H1 (cell line): ENCODE results near the gene DMWD. TPM values are rescaled to one million over a fixed set of nuclear protein-coding genes. Genes with fewer than 3 reads are reported as not detected.
A peak's percentile ranks its signal among the peaks of the same experiment; 100 is the strongest.

Source experiments
- CTCF ChIA-PET: fragments of 300-600 bp; sonication (Branson Sonifier 250); formaldehyde crosslinking; loops from one replicate; lab custom pipeline; 2021; ENCODE audit not compliant: partially characterized antibody; lab: Charles Lee
- POLR2A ChIA-PET: fragments of 300-600 bp; sonication (Branson Sonifier 250); formaldehyde crosslinking; loops from one replicate; lab custom pipeline; 2021; ENCODE audit warnings: inconsistent platforms; ENCODE audit not compliant: partially characterized antibody; lab: Charles Lee
- DNase-seq, 2 experiments: peaks; one replicate each; pipeline versions ENCODE4 v3.0.0 to v3.0.0-alpha.2; 2010 to 2022; ENCODE audit warnings: low spot score in 2 of 2, low read depth in 1 of 2, mixed read lengths in 1 of 2
- FAIRE-seq: peaks from 2 replicates; lab custom pipeline; 2011; peaks lifted over from hg19 to GRCh38; lab: Jason Lieb, UNC
- H2AFZ ChIP-seq: 2 replicates; pipeline ENCODE4 v1.8.1; 2012; ENCODE audit warnings: low read length, inconsistent platforms
- H2AK5ac ChIP-seq: 2 replicates; pipeline ENCODE4 v1.6.1; 2013; ENCODE audit warnings: low read depth, low read length
- H2BK120ac ChIP-seq: replicated peaks from 2 replicates; pipeline ENCODE3; 2013; ENCODE audit warnings: low read depth, low read length, inconsistent platforms
- H2BK12ac ChIP-seq: 2 replicates; pipeline ENCODE4 v1.6.1; 2013; ENCODE audit warnings: low read depth, low read length
- H2BK15ac ChIP-seq: 2 replicates; pipeline ENCODE4 v1.6.1; 2013; ENCODE audit warnings: low read length
- H2BK20ac ChIP-seq: 2 replicates; pipeline ENCODE4 v1.6.1; 2013; ENCODE audit warnings: low read length
- H2BK5ac ChIP-seq: 2 replicates; pipeline ENCODE4 v1.6.1; 2013; ENCODE audit warnings: low read depth, low read length
- H3K14ac ChIP-seq: 2 replicates; pipeline ENCODE4 v1.6.1; 2013; ENCODE audit warnings: inconsistent platforms; ENCODE audit not compliant: insufficient read length
- H3K18ac ChIP-seq: 2 replicates; pipeline ENCODE4 v1.6.1; 2013; ENCODE audit warnings: low read length; ENCODE audit errors: extremely low read depth
- H3K23ac ChIP-seq: 2 replicates; pipeline ENCODE4 v1.6.1; 2013; ENCODE audit warnings: inconsistent platforms; ENCODE audit not compliant: insufficient read length
- H3K23me2 ChIP-seq: 2 replicates; pipeline ENCODE4 v1.6.1; 2013; ENCODE audit warnings: low read depth, low read length
- H3K27ac ChIP-seq: 2 replicates; pipeline ENCODE4 v1.6.1; 2011; ENCODE audit warnings: low read depth, low read length, inconsistent platforms
- H3K27me3 ChIP-seq, 4 experiments: replicated peaks in 1 of 4; 1 replicate in 1 of 4; 2 replicates in 3 of 4; pipeline versions ENCODE4 v1.6.1 to v1.8.1; 2011 to 2013; ENCODE audit warnings: low read length in 3 of 4, mild to moderate bottlenecking in 3 of 4, inconsistent platforms in 2 of 4, mixed read lengths in 2 of 4, moderate library complexity in 1 of 4; ENCODE audit not compliant: control insufficient read depth in 3 of 4, insufficient read depth in 3 of 4; ENCODE audit errors: extremely low read depth in 1 of 4
- H3K36me3 ChIP-seq, 4 experiments: 2 replicates each; pipeline versions ENCODE4 v1.6.1 to v1.8.1; 2011 to 2013; ENCODE audit warnings: mild to moderate bottlenecking in 4 of 4, low read length in 3 of 4, moderate library complexity in 2 of 4, control low read depth in 1 of 4, inconsistent platforms in 1 of 4; ENCODE audit not compliant: insufficient read depth in 4 of 4, control insufficient read depth in 2 of 4
- H3K4ac ChIP-seq: replicated peaks from 2 replicates; pipeline ENCODE3; 2013; ENCODE audit warnings: low read length, low read depth, mixed read lengths, inconsistent platforms; ENCODE audit not compliant: insufficient read length
- H3K4me1 ChIP-seq, 4 experiments: replicated peaks in 1 of 4; 1 replicate in 1 of 4; 2 replicates in 3 of 4; pipeline versions ENCODE4 v1.6.1 to v1.8.1; 2011 to 2013; ENCODE audit warnings: low read length in 3 of 4, inconsistent platforms in 2 of 4, mixed read lengths in 1 of 4; ENCODE audit not compliant: insufficient read depth in 4 of 4, control insufficient read depth in 3 of 4
- H3K4me2 ChIP-seq, 2 experiments: 2 replicates each; pipeline versions ENCODE4 v1.6.1 to v1.8.1; 2011 to 2013; ENCODE audit warnings: low read depth in 2 of 2, low read length in 2 of 2, control low read depth in 1 of 2, inconsistent platforms in 1 of 2, mild to moderate bottlenecking in 1 of 2; ENCODE audit not compliant: insufficient read depth in 1 of 2
- H3K4me3 ChIP-seq, 4 experiments: fragments of 200-600, 300-600 bp in 1 of 4; sonication (generic), shearing (Covaris generic), sonication (Bioruptor Twin) in 1 of 4; 2 replicates each; pipeline versions ENCODE4 v1.5.1 to v1.8.1; 2011 to 2016; ENCODE audit warnings: low read length in 4 of 4, low read depth in 3 of 4, control low read depth in 2 of 4, inconsistent platforms in 2 of 4, mild to moderate bottlenecking in 2 of 4, mixed read lengths in 1 of 4, moderate library complexity in 1 of 4; ENCODE audit not compliant: insufficient read depth in 2 of 4; ENCODE audit errors: extremely low read depth in 1 of 4
- H3K56ac ChIP-seq: replicated peaks from 2 replicates; pipeline ENCODE3; 2013; ENCODE audit warnings: low read depth, mild to moderate bottlenecking, mixed read lengths, low read length, inconsistent platforms; ENCODE audit not compliant: insufficient read length
- H3K79me1 ChIP-seq: 2 replicates; pipeline ENCODE4 v1.6.1; 2013; ENCODE audit warnings: low read depth, low read length, control low read depth
- H3K79me2 ChIP-seq, 2 experiments: 2 replicates each; pipeline versions ENCODE4 v1.6.1 to v1.8.1; 2012 to 2013; ENCODE audit warnings: low read length in 2 of 2, mild to moderate bottlenecking in 2 of 2, inconsistent platforms in 1 of 2; ENCODE audit not compliant: insufficient read depth in 2 of 2, control insufficient read depth in 1 of 2
- H3K9ac ChIP-seq, 4 experiments: replicated peaks in 1 of 4; 1 replicate in 1 of 4; 2 replicates in 3 of 4; pipeline versions ENCODE4 v1.6.1 to v1.8.1; 2011 to 2013; ENCODE audit warnings: low read depth in 3 of 4, low read length in 3 of 4, control low read depth in 2 of 4, mild to moderate bottlenecking in 2 of 4, moderate library complexity in 2 of 4, inconsistent platforms in 1 of 4; ENCODE audit errors: extremely low read depth in 1 of 4
- H3K9me3 ChIP-seq, 2 experiments: 2 replicates each; pipeline versions ENCODE4 v1.6.1 to v1.8.1; 2012 to 2013; ENCODE audit warnings: mild to moderate bottlenecking in 2 of 2, moderate library complexity in 2 of 2, control low read depth in 1 of 2, inconsistent platforms in 1 of 2, low read depth in 1 of 2, low read length in 1 of 2, mixed read lengths in 1 of 2; ENCODE audit not compliant: insufficient read depth in 2 of 2
- H4K20me1 ChIP-seq, 2 experiments: replicated peaks in 1 of 2; 2 replicates each; pipeline versions ENCODE3 to v1.8.1; 2011 to 2013; ENCODE audit warnings: inconsistent platforms in 2 of 2, low read length in 2 of 2, mild to moderate bottlenecking in 1 of 2; ENCODE audit not compliant: insufficient read depth in 2 of 2, control insufficient read depth in 1 of 2
- H4K5ac ChIP-seq: 2 replicates; pipeline ENCODE4 v1.6.1; 2013; ENCODE audit warnings: low read length, low read depth, mixed read lengths, inconsistent platforms; ENCODE audit not compliant: insufficient read length
- H4K8ac ChIP-seq: 2 replicates; pipeline ENCODE4 v1.8.0; 2013; ENCODE audit warnings: mild to moderate bottlenecking, moderate library complexity, low read length, inconsistent platforms; ENCODE audit not compliant: insufficient read depth; ENCODE audit errors: extremely low read depth
- H4K91ac ChIP-seq: replicated peaks from 2 replicates; pipeline ENCODE3; 2013; ENCODE audit warnings: low read length, mixed read lengths, inconsistent platforms; ENCODE audit not compliant: insufficient read length
- ASH2L ChIP-seq: fragments of 200-600, 300-600 bp; sonication (generic); IDR thresholded peaks from one replicate; pipeline ENCODE4 v1.7.1; 2017; ENCODE audit warnings: low read length
- GABPA ChIP-seq: IDR thresholded peaks from 2 replicates; pipeline ENCODE4 v1.6.1; 2011; ENCODE audit warnings: mild to moderate bottlenecking, low read length, moderate library complexity, borderline replicate concordance; ENCODE audit not compliant: insufficient read depth
- GTF2F1 ChIP-seq: IDR thresholded peaks from 2 replicates; pipeline ENCODE4 v1.6.1; 2012; ENCODE audit warnings: low read depth, low read length, improper control_type of control experiment, borderline replicate concordance
- HDAC2 ChIP-seq, 2 experiments: fragments of 300-600 bp in 1 of 2; sonication (generic) in 1 of 2; IDR thresholded peaks; 2 replicates each; pipeline ENCODE4 v1.6.1; 2011 to 2012; ENCODE audit warnings: low read depth in 2 of 2, low read length in 2 of 2, mild to moderate bottlenecking in 2 of 2, moderate library complexity in 2 of 2, borderline replicate concordance in 1 of 2, inconsistent platforms in 1 of 2
- KDM1A ChIP-seq: fragments of 200-600, 300-600 bp; sonication (generic); IDR thresholded peaks from 2 replicates; pipeline ENCODE4 v1.7.1; 2016; ENCODE audit warnings: mild to moderate bottlenecking, low read length, borderline replicate concordance
- POLR2AphosphoS5 ChIP-seq: IDR thresholded peaks from 2 replicates; pipeline ENCODE4 v1.6.1; 2011; ENCODE audit warnings: low read depth, low read length
- RAD21 ChIP-seq, 2 experiments: IDR thresholded peaks in 1 of 2; conservative IDR thresholded peaks in 1 of 2; 2 replicates each; pipeline ENCODE4 v1.6.1; 2011; ENCODE audit warnings: low read depth in 2 of 2, low read length in 2 of 2, improper control_type of control experiment in 1 of 2, inconsistent platforms in 1 of 2, mild to moderate bottlenecking in 1 of 2, moderate library complexity in 1 of 2
- RNF2 ChIP-seq: fragments of 200-900, 300-1000 bp; sonication (generic); IDR thresholded peaks from 2 replicates; pipeline ENCODE4 v1.7.1; 2016; ENCODE audit warnings: borderline replicate concordance, low read depth, mild to moderate bottlenecking, antibody characterized with exemption, low read length; ENCODE audit not compliant: poor library complexity, severe bottlenecking; ENCODE audit errors: missing control alignments
- SP2 ChIP-seq: IDR thresholded peaks from 2 replicates; pipeline ENCODE4 v1.6.1; 2012; ENCODE audit warnings: mild to moderate bottlenecking, low read length, inconsistent platforms
- polyA plus RNA-seq, 7 experiments: library from polyadenylated mRNA; depleted of rRNA in 3 of 7; stranded (reverse) in 5 of 7; unstranded in 2 of 7; fragments of >200 nt in 5 of 7; fragments of 200-250 nt in 2 of 7; gene quantifications; 1 replicate in 5 of 7; 2 replicates in 1 of 7; 4 replicates in 1 of 7; pipeline versions ENCODE4 v1.2.1 to v1.2.3, GENCODE V29; 2011 to 2013; ENCODE audit warnings: missing spikeins in 2 of 7, mixed read lengths in 2 of 7
- total RNA-seq: library from RNA; stranded (reverse); fragmentation: NEBNext Ultra II Directional; extraction: Animal tissue kit (Norgen Biotek cat#: 25700); gene quantifications from 2 replicates; pipeline ENCODE4 v1.2.1, GENCODE V29; 2021
- TF ChIP-seq, protein P1 (sequence below), 3 experiments: IDR thresholded peaks; 1 replicate in 2 of 3; 2 replicates in 1 of 3; pipeline versions ENCODE4 v1.5.1 to v1.6.1; 2011; ENCODE audit warnings: low read length in 3 of 3, mild to moderate bottlenecking in 3 of 3, inconsistent platforms in 2 of 3, low read depth in 1 of 3, moderate library complexity in 1 of 3; ENCODE audit not compliant: insufficient read depth in 1 of 3; ENCODE audit errors: control extremely low read depth in 1 of 3

The DMWD gene
- total and polyA plus RNA-seq, 2 of the 8 experiments (the other 6 are each of a cell fraction or from before 2014, with no cell fraction given): 13.6 to 41.0 TPM

DNA sequence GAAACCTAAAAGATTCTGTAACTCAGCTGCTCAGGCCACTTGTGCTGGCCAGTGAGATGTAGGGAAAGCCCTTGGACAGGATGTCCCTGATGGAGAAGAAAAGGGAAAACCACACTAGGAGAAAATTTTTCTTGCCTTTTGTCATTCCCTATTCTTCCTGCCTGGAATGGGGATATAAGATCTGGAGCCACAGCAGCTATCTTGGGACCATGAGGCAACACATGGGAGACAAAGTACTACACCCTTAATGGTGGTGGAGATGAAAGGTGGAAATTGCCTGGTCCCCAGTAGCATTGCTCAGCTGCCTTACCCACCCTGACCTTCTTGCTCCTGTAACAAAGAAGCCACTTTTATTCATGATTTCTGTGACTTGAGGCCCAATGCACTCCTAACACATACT is 13.1 kb upstream of the DMWD start:
- TF ChIP-seq RAD21 (IDR thresholded peaks at IDR 0.05 in 1 of 2, conservative IDR thresholded peaks at IDR 0.05 in 1 of 2; ENCODE audit: low read depth in 2 of 2, low read length in 2 of 2) (no peak), GABPA (no peak), SP2 (no peak), HDAC2 (IDR thresholded peaks at IDR 0.05; ENCODE audit: borderline replicate concordance in 1 of 2, low read depth in 2 of 2, low read length in 2 of 2) (peak in 1 of 2 experiments; percentile 65; a peak in 1 of 4 replicates), POLR2AphosphoS5 (no peak), RNF2 (no peak), KDM1A (peak; percentile 91; the same call in 1 of the 2 replicates), GTF2F1 (no peak), ASH2L (no peak)
- TF ChIP-seq, protein P1, sequence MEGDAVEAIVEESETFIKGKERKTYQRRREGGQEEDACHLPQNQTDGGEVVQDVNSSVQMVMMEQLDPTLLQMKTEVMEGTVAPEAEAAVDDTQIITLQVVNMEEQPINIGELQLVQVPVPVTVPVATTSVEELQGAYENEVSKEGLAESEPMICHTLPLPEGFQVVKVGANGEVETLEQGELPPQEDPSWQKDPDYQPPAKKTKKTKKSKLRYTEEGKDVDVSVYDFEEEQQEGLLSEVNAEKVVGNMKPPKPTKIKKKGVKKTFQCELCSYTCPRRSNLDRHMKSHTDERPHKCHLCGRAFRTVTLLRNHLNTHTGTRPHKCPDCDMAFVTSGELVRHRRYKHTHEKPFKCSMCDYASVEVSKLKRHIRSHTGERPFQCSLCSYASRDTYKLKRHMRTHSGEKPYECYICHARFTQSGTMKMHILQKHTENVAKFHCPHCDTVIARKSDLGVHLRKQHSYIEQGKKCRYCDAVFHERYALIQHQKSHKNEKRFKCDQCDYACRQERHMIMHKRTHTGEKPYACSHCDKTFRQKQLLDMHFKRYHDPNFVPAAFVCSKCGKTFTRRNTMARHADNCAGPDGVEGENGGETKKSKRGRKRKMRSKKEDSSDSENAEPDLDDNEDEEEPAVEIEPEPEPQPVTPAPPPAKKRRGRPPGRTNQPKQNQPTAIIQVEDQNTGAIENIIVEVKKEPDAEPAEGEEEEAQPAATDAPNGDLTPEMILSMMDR (IDR thresholded peaks at IDR 0.05; ENCODE audit: control extremely low read depth in 1 of 3, insufficient read depth in 1 of 3, low read depth in 1 of 3, low read length in 3 of 3): no peak
- ChIA-PET CTCF (interaction anchor here (1.3 to 9.4 kb wide), 3 partner anchors 9 to 31 kb away, joined by 4 to 107 read pairs (median 7); partner anchors contain the start of gene RSPH6A), POLR2A (interaction anchor here (1.1 to 9.8 kb wide), 2 partner anchors 8 to 18 kb away, joined by 3 to 106 read pairs; partner anchors contain the start of gene RSPH6A)
- H3K79me1 ChIP-seq: no peaks in the 10 kb centered on the region
- H4K20me1 ChIP-seq: no peaks in the 10 kb centered on the region
- H3K56ac ChIP-seq: no peak overlapping the region
- no peak overlapping the region for H2BK5ac ChIP-seq
- H2AK5ac ChIP-seq: no peak overlapping the region
- no peaks in the 10 kb centered on the region for H3K36me3 ChIP-seq
- no peak overlapping the region for H2BK20ac ChIP-seq
- H3K79me2 ChIP-seq: no peaks in the 10 kb centered on the region
- no peak overlapping the region for H4K8ac ChIP-seq
- H3K9ac ChIP-seq: no peak overlapping the region
- H2BK12ac ChIP-seq: no peak overlapping the region
- H2BK120ac ChIP-seq: no peak overlapping the region
- H3K4me1 ChIP-seq: peaks cover 0 to 4% (median 0%) of the 10 kb centered on the region in 4 experiments; a peak in 3 of 7 replicates
- H4K5ac ChIP-seq: no peak overlapping the region
- H3K14ac ChIP-seq: no peak overlapping the region
- no peak overlapping the region for H3K18ac ChIP-seq
- no peaks in the 10 kb centered on the region; a peak in 1 of 4 replicates for H3K9me3 ChIP-seq
- H3K23me2 ChIP-seq: no peaks in the 10 kb centered on the region; the same call in 1 of the 2 replicates
- no peak overlapping the region for H3K4ac ChIP-seq
- no peak for FAIRE-seq
- H3K27ac ChIP-seq: no peak overlapping the region
- no peak overlapping the region for H3K4me2 ChIP-seq
- peaks cover 0 to 2% (median 0%) of the 10 kb centered on the region in 4 experiments; a peak in 3 of 7 replicates for H3K27me3 ChIP-seq
- DNase-seq: no peak
- no peak overlapping the region for H2AFZ ChIP-seq
- H2BK15ac ChIP-seq: no peak overlapping the region
- H3K4me3 ChIP-seq: no peak overlapping the region
- H4K91ac ChIP-seq: no peak overlapping the region
- H3K23ac ChIP-seq: no peak overlapping the region
